ENCODE measurements around the gene GPR179.

DNA sequence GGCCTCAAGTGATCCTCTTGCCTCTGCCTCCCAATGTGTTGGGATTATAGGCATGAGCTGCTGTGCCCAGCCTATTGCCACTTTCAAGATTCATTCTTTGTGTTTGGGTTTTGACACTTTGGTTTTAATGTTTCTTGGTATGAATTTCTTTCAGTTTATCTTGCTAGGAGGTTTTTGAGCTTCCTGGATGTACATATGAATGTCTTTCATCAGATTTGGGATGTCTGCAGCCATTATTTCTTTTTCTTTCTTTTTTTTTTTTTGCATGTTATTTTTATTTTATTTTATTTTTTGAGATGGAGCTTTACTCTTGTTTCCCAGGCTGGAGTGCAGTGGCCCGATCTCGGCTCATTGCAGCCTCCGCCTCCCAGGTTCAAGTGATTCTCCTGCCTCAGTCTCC, 28.3 kb downstream of the GPR179 start:
- TF ChIP-seq POLR2A (IDR thresholded peaks at IDR 0.05), result no peak
- TF ChIP-seq, protein P1, sequence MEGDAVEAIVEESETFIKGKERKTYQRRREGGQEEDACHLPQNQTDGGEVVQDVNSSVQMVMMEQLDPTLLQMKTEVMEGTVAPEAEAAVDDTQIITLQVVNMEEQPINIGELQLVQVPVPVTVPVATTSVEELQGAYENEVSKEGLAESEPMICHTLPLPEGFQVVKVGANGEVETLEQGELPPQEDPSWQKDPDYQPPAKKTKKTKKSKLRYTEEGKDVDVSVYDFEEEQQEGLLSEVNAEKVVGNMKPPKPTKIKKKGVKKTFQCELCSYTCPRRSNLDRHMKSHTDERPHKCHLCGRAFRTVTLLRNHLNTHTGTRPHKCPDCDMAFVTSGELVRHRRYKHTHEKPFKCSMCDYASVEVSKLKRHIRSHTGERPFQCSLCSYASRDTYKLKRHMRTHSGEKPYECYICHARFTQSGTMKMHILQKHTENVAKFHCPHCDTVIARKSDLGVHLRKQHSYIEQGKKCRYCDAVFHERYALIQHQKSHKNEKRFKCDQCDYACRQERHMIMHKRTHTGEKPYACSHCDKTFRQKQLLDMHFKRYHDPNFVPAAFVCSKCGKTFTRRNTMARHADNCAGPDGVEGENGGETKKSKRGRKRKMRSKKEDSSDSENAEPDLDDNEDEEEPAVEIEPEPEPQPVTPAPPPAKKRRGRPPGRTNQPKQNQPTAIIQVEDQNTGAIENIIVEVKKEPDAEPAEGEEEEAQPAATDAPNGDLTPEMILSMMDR (IDR thresholded peaks at IDR 0.05), result no peak
- TF ChIP-seq EP300 (IDR thresholded peaks at IDR 0.05), result no peak

All from ovary (tissue), 3 donors.